IMR-90 (cell line): ENCODE data around the gene LRRC4C.

Experiments used
- CTCF ChIP-seq: conservative IDR thresholded peaks from 2 replicates; pipeline ENCODE4 v1.5.1; 2012; ENCODE audit warnings: mild to moderate bottlenecking, low read depth, low read length, improper control_type of control experiment
- MAFK ChIP-seq: IDR thresholded peaks from 2 replicates; pipeline ENCODE4 v1.6.1; 2012; ENCODE audit warnings: low read depth, low read length, improper control_type of control experiment
- POLR2A ChIP-seq: IDR thresholded peaks from 2 replicates; pipeline ENCODE4 v1.6.1; 2012; ENCODE audit warnings: mild to moderate bottlenecking, low read depth, low read length
- RAD21 ChIP-seq: IDR thresholded peaks from 2 replicates; pipeline ENCODE4 v1.6.1; 2012; ENCODE audit warnings: low read length, improper control_type of control experiment
- SMC3 ChIP-seq: fragments of 150-350 bp; IDR thresholded peaks from 2 replicates; pipeline ENCODE4 v1.6.1; 2016; ENCODE audit warnings: low read depth, mild to moderate bottlenecking, antibody characterized with exemption, low read length, moderate library complexity

- no peak for TF ChIP-seq CTCF
- TF ChIP-seq MAFK: no peak
- no peak for TF ChIP-seq RAD21
- no peak for TF ChIP-seq POLR2A
- no peak for TF ChIP-seq SMC3
Measured at GRCh38 chr11:40376331-40376730, 1083.1 kb downstream of the LRRC4C start.
